ENCODE results near the gene BNIP3. TPM values are rescaled to one million over a fixed set of nuclear protein-coding genes. Genes with fewer than 3 reads are reported as not detected.
"Not testable (repeated sequence)": the region's sequence is repeated elsewhere in the genome, so short reads cannot be mapped to it uniquely, and the experiment has no call there.

BNIP3 gene
- total RNA-seq, 1 donor: 81.4 TPM

GRCh38 chr10:131921184-131921583 lies 60.5 kb downstream of the BNIP3 start:
- H3K4me3 ChIP-seq (ENCODE audit: low read depth, low read length): no peak overlapping the region
- DNase-seq (ENCODE audit: low read depth): no peak
- TF ChIP-seq CTCF (IDR thresholded peaks at IDR 0.05; ENCODE audit: insufficient read depth, low read length): no peak

- no peak for DNase-seq (ENCODE audit: low read depth)
- no peak for TF ChIP-seq CTCF (IDR thresholded peaks at IDR 0.05; ENCODE audit: insufficient read depth, low read length)
- H3K4me3 ChIP-seq (ENCODE audit: low read depth, low read length): no peak overlapping the region
These were observed 61.0 kb downstream of the BNIP3 start for GRCh38 chr10:131920693-131921092.

- no peak for DNase-seq (ENCODE audit: low read depth)
- no peak for TF ChIP-seq CTCF (IDR thresholded peaks at IDR 0.05; ENCODE audit: insufficient read depth, low read length)
- H3K4me3 ChIP-seq (ENCODE audit: low read depth, low read length): no peak overlapping the region
These were observed 61.6 kb downstream of the BNIP3 start for GRCh38 chr10:131920151-131920550.

- not testable (repeated sequence) for DNase-seq (ENCODE audit: low read depth); H3K4me3 ChIP-seq (ENCODE audit: low read depth, low read length)
These were observed 62.3 kb downstream of the BNIP3 start for GRCh38 chr10:131919461-131919860.

Other genes starting within 250 kb of the BNIP3 start
- 24.2 and 44.4 TPM in 2 replicates for gene PPP2R2D, start 80.9 kb downstream of the BNIP3 start, total RNA-seq (ENCODE audit: low replicate concordance)
- gene JAKMIP3, start 84.0 kb upstream of the BNIP3 start, total RNA-seq (ENCODE audit: low replicate concordance): 0.09 and 1.1 TPM in 2 replicates
- 0.18 and 4.2 TPM in 2 replicates for gene DPYSL4, start 205.0 kb upstream of the BNIP3 start, total RNA-seq (ENCODE audit: low replicate concordance)

All from fibroblast of the aortic adventitia (primary cell).